Endometrium (tissue), 2 donors: ENCODE data around the gene OTX2.

ENCODE experiments used
- FAIRE-seq: peaks from 2 replicates; lab custom pipeline; 2012; peaks lifted over from hg19 to GRCh38; lab: Jason Lieb, UNC
- donor health status: control.
- donor health status: control.

The OTX2 gene

GRCh38 chr14:56796259-56796658, 14.0 kb downstream of the OTX2 start:
- no peak for FAIRE-seq

GRCh38 chr14:56795284-56795622, 15.0 kb downstream of the OTX2 start:
- FAIRE-seq: no peak

- no peak for FAIRE-seq
These were observed 15.6 kb downstream of the OTX2 start for GRCh38 chr14:56794557-56795283.

GRCh38 chr14:56794088-56794556, 16.2 kb downstream of the OTX2 start:
- no peak for FAIRE-seq

GRCh38 chr14:56789955-56790354, 20.3 kb downstream of the OTX2 start:
- no peak for FAIRE-seq

- no peak for FAIRE-seq
These were observed 22.7 kb downstream of the OTX2 start for GRCh38 chr14:56787530-56787929.

GRCh38 chr14:56782711-56783110, 27.6 kb downstream of the OTX2 start:
- no peak for FAIRE-seq

GRCh38 chr14:56774503-56774902, 35.8 kb downstream of the OTX2 start:
- no peak for FAIRE-seq

- FAIRE-seq: no peak
These were observed 39.8 kb downstream of the OTX2 start for GRCh38 chr14:56770512-56770911.

- no peak for FAIRE-seq
These were observed 49.9 kb downstream of the OTX2 start for GRCh38 chr14:56760164-56760914.

GRCh38 chr14:56759633-56760032, 50.6 kb downstream of the OTX2 start:
- no peak for FAIRE-seq

- FAIRE-seq: no peak
These were observed 51.2 kb downstream of the OTX2 start for GRCh38 chr14:56759094-56759493.

GRCh38 chr14:56754921-56755320, 55.4 kb downstream of the OTX2 start:
- no peak for FAIRE-seq

- no peak for FAIRE-seq
These were observed 56.9 kb downstream of the OTX2 start for GRCh38 chr14:56753396-56753795.

GRCh38 chr14:56752428-56752827, 57.9 kb downstream of the OTX2 start:
- FAIRE-seq: no peak

- FAIRE-seq: no peak
These were observed 58.8 kb downstream of the OTX2 start for GRCh38 chr14:56751471-56751870.
